Transverse colon (tissue), 3 donors: Measurements from ENCODE around the gene TCEANC.

Experiments
- POLR2A ChIP-seq: fragments of 450-650 bp; IDR thresholded peaks from one replicate; pipeline ENCODE4 v1.6.1; 2016; ENCODE audit warnings: antibody characterized with exemption, mild to moderate bottlenecking, moderate library complexity
- TF ChIP-seq, protein P1 (sequence below), 5 experiments: fragments of 200-600 bp in 3 of 5; fragments of 450-650 bp in 2 of 5; sonication (generic) in 3 of 5; IDR thresholded peaks; 1 replicate in 2 of 5; 2 replicates in 3 of 5; pipeline ENCODE4 v1.5.1; 2016 to 2017; ENCODE audit warnings: antibody characterized with exemption in 5 of 5, inconsistent platforms in 3 of 5, mild to moderate bottlenecking in 2 of 5, moderate library complexity in 1 of 5

DNA sequence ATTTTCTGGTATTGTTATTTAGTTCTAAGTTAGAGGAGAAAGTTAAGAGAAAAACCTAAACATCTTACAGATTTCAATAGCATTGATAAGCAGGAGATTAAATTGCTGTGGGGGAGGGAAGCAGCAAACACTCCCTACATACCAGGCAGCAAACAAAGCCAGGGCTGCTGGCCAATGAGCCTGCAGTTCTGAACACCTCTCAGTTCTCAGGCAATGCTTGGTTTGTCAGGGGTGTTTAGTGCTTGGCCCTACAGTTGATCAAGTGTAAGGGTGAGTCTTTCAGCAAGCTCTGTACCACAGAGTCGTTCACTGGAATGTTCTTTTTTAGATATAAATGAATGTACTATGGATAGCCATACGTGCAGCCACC, 45.0 kb upstream of the TCEANC start:
- TF ChIP-seq, protein P1, sequence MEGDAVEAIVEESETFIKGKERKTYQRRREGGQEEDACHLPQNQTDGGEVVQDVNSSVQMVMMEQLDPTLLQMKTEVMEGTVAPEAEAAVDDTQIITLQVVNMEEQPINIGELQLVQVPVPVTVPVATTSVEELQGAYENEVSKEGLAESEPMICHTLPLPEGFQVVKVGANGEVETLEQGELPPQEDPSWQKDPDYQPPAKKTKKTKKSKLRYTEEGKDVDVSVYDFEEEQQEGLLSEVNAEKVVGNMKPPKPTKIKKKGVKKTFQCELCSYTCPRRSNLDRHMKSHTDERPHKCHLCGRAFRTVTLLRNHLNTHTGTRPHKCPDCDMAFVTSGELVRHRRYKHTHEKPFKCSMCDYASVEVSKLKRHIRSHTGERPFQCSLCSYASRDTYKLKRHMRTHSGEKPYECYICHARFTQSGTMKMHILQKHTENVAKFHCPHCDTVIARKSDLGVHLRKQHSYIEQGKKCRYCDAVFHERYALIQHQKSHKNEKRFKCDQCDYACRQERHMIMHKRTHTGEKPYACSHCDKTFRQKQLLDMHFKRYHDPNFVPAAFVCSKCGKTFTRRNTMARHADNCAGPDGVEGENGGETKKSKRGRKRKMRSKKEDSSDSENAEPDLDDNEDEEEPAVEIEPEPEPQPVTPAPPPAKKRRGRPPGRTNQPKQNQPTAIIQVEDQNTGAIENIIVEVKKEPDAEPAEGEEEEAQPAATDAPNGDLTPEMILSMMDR (IDR thresholded peaks at IDR 0.05), result no peak
- TF ChIP-seq POLR2A, result no peak
